Panc1 (cell line): ENCODE results near the gene PHC3.

Experiments used
- TCF7L2 ChIP-seq: IDR thresholded peaks from 2 replicates; pipeline ENCODE4 v1.6.1; 2011; ENCODE audit warnings: mild to moderate bottlenecking, low read depth, low read length, inconsistent platforms
- TF ChIP-seq, protein P1 (sequence below): fragments of 450-650 bp; IDR thresholded peaks from 2 replicates; pipeline ENCODE4 v1.5.1; 2017; ENCODE audit warnings: mild to moderate bottlenecking
- TF ChIP-seq, protein P2 (sequence below), 2 experiments: IDR thresholded peaks; 2 replicates each; pipeline ENCODE4 v1.6.1; 2011 to 2012; ENCODE audit warnings: low read depth in 2 of 2, control low read depth in 1 of 2, low read length in 1 of 2, mild to moderate bottlenecking in 1 of 2, moderate library complexity in 1 of 2; ENCODE audit not compliant: insufficient read depth in 1 of 2

DNA sequence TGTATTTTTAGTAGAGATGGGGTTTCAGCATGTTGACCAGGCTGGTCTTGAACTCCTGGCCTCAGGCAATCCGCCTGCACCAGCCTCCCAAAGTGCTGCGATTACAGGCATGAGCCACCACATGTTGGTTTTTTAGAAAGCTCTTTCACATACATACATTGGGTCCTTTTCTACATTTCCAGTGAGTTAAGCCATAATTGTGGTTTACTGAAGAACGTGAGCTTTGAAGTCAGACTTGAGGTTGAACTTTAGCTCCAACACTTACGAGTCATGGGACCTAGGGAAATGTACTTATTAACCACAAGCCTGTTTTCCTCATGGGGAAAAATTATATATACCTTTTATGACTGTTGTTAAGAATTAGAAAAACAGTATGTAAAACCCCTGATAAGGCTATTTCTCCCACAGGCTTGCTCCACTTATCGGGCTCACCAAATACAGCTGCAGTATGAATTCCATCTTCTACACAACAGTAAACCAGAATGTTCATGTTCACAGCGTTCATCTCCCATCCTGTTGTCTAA, 104.8 kb downstream of the PHC3 start:
- TF ChIP-seq, protein P1, sequence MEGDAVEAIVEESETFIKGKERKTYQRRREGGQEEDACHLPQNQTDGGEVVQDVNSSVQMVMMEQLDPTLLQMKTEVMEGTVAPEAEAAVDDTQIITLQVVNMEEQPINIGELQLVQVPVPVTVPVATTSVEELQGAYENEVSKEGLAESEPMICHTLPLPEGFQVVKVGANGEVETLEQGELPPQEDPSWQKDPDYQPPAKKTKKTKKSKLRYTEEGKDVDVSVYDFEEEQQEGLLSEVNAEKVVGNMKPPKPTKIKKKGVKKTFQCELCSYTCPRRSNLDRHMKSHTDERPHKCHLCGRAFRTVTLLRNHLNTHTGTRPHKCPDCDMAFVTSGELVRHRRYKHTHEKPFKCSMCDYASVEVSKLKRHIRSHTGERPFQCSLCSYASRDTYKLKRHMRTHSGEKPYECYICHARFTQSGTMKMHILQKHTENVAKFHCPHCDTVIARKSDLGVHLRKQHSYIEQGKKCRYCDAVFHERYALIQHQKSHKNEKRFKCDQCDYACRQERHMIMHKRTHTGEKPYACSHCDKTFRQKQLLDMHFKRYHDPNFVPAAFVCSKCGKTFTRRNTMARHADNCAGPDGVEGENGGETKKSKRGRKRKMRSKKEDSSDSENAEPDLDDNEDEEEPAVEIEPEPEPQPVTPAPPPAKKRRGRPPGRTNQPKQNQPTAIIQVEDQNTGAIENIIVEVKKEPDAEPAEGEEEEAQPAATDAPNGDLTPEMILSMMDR, result no peak
- TF ChIP-seq, protein P2, sequence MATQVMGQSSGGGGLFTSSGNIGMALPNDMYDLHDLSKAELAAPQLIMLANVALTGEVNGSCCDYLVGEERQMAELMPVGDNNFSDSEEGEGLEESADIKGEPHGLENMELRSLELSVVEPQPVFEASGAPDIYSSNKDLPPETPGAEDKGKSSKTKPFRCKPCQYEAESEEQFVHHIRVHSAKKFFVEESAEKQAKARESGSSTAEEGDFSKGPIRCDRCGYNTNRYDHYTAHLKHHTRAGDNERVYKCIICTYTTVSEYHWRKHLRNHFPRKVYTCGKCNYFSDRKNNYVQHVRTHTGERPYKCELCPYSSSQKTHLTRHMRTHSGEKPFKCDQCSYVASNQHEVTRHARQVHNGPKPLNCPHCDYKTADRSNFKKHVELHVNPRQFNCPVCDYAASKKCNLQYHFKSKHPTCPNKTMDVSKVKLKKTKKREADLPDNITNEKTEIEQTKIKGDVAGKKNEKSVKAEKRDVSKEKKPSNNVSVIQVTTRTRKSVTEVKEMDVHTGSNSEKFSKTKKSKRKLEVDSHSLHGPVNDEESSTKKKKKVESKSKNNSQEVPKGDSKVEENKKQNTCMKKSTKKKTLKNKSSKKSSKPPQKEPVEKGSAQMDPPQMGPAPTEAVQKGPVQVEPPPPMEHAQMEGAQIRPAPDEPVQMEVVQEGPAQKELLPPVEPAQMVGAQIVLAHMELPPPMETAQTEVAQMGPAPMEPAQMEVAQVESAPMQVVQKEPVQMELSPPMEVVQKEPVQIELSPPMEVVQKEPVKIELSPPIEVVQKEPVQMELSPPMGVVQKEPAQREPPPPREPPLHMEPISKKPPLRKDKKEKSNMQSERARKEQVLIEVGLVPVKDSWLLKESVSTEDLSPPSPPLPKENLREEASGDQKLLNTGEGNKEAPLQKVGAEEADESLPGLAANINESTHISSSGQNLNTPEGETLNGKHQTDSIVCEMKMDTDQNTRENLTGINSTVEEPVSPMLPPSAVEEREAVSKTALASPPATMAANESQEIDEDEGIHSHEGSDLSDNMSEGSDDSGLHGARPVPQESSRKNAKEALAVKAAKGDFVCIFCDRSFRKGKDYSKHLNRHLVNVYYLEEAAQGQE (IDR thresholded peaks at IDR 0.05; ENCODE audit: insufficient read depth in 1 of 2, low read depth in 2 of 2, low read length in 1 of 2), result no peak
- TF ChIP-seq TCF7L2, result no peak
